GM19467 (cell line): ENCODE data around the gene PLIN4.
"Not testable (repeated sequence)": the region's sequence is repeated elsewhere in the genome, so short reads cannot be mapped to it uniquely, and the experiment has no call there.

Experiments used
- ATAC-seq: cut with Tn5 transposase; IDR thresholded peaks from one replicate; pipeline ENCODE4 v1.9.1; 2021; ENCODE audit warnings: mild to moderate bottlenecking, moderate library complexity; ENCODE audit not compliant: unreplicated experiment

Gene PLIN4

DNA sequence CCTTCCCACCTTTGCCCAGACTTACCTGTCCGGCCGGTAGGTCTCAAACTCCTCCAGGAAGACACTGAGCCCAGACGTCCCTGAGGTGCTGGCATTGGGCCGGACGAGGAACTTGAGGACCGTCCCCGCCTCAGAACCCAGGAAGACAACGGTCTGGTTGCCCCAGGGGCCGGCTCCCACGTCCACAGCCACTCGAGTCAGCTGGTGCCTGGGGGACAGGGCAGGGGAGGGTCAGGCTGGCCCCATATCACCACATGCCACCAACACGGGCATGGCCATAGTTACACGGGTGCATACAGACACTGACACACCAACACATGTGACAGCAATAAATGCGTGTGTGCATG, 29.9 kb upstream of the PLIN4 start:
- ATAC-seq: no peak

DNA sequence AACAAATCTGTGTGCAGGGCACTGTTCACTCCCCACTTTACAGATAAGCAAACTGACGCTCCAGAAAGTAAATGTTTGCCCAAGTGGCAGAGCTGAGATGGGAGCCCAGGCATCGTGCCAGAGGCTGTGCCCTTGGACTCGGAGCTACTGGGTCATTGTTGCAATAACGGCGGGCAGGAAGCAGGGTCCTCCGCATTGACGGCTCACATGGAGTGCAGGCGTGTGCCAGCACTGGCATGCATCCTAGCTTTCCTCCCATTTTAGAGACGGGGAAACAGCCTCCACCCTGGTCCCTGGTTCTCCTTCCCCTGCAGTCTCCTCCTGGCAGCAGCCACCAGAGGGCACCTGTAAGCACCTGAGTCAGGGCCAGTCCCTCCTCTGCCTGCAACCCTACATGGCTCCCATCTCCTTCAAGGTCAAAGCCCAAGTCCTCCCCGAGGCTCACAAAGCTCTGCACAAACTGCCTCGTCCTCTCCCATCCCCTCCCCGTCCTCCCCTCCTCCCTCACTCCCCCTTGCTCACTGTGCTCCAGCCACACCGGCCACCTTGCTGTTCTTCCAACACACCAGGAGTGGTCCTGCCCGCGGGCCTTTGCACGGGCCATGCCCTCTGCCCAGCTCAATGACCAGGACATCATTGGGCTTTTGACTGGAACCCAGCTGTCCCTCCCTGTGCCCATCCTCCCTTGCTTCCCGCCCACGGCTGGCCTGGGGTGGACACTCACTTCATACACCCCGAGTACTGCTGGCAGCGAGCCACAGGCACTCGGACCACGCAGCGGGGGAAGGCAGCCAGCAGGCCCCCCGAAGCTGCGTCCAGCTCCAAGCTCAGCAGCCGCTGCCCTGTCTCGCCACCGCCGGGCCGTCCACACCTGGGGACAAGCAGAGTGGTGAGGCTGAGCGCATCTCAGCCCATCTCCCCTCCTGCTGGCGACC, 29.3 kb upstream of the PLIN4 start:
- ATAC-seq: no peak

- ATAC-seq: no peak
Measured at GRCh38 chr19:4543842-4544647, 25.8 kb upstream of the PLIN4 start.

GRCh38 chr19:4542896-4543841, 24.9 kb upstream of the PLIN4 start:
- no peak for ATAC-seq

GRCh38 chr19:4541806-4542145, 23.5 kb upstream of the PLIN4 start:
- ATAC-seq: not testable (repeated sequence)

GRCh38 chr19:4541114-4541805, 23.0 kb upstream of the PLIN4 start:
- no peak for ATAC-seq

DNA sequence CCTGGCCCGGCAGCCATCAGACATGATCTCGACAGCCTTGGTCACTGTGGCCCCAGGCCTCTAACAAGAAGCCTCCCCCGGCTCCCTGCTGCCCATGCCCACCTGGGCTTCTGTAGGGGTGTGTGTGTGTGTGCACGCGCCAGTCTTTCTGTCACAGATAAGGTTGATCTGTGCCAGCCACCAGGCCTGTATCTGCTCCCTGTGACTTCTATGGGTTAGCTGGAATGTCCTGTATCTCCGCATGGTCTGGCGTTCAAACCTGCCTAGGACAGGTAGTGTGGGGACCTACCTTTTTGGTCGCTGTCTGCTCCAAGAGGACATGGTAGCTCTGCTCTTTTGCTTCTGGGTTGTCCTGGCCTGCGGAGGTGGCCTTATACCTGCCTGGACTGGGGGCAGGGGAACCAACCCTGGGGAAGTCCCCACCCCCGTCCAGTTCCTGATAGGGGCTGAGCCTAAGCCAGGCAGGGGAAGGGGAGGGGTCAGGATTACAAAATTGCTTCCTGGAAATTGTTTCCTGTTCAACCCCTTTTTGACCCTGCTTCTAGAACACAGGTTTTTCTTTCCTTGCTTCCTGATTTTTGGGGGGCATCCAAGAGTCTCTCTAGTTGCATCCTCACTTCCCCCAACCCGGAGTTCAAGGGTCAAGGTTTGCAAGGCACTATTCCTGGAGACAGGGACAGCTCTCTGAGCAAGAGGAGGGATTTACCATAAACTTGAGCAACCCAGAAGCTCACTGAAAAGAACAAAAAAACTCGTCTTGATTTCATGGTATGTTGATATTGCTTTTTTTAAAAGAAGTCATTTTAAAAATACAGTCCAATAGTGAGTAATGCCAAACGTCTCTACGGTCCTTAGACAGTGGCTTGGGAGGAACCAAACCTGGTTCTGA, 21.7 kb upstream of the PLIN4 start, which contains the start of gene LRG1:
Gene LRG1, minus strand, starts transcription at position 344 of the 889 bp plus-strand sequence. Its CDS starts 23 bp downstream, at position 321.
- no peak for ATAC-seq

GRCh38 chr19:4539169-4539692, 20.9 kb upstream of the PLIN4 start:
- ATAC-seq: no peak

GRCh38 chr19:4538601-4538954, 20.3 kb upstream of the PLIN4 start:
- ATAC-seq: no peak

- ATAC-seq: no peak
Measured at GRCh38 chr19:4537953-4538600, 19.8 kb upstream of the PLIN4 start.

GRCh38 chr19:4536798-4537197, 18.5 kb upstream of the PLIN4 start:
- no peak for ATAC-seq

- ATAC-seq: no peak
Measured at GRCh38 chr19:4534836-4535658, 16.8 kb upstream of the PLIN4 start, which contains the start of gene PLIN5. TSS of gene PLIN5 (minus strand) at chr19:4535224. CDS start at chr19:4534074, 1,150 bp downstream.

GRCh38 chr19:4533835-4534424, 15.6 kb upstream of the PLIN4 start:
- no peak for ATAC-seq

- no peak for ATAC-seq
Measured at GRCh38 chr19:4533334-4533733, 15.0 kb upstream of the PLIN4 start.

DNA sequence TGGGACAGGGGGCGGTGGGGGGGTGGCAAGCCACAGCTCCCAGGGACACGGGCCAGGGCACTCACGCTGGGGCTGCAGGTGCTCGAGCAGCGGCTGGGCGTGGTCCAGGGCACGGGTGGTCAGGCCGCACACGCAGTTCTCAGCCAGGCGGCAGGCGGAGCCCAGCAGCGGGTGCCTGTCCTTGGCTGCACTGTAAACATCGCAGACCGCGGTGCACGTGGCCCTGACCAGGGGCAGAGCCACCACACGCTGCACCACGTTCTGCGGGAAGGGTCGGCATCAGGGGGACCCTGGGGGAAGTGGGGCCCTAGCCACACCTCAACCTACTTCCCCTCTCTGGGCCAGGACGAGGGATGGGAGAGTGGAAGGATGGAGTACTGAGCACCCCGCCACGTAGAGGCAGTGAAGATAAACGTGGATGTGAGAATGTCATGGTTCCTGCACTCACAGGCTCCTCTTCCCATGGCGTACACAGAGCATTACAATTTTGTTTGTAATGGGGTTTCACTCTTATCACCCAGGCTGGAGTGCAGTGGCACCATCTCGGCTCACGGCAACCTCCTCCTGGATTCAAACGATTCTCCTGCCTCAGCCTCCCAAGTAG, 13.4 kb upstream of the PLIN4 start:
- no peak for ATAC-seq

GRCh38 chr19:4529924-4530522, 11.7 kb upstream of the PLIN4 start:
- ATAC-seq: no peak
